ENCODE measurements around the gene UIMC1. TPM values are rescaled to one million over a fixed set of nuclear protein-coding genes. Genes with fewer than 3 reads are reported as not detected.

UIMC1 gene
- total and polyA plus RNA-seq, 2 of the 4 experiments (the other 2 are of a cell fraction) = 19.5 to 27.6 TPM

- H3K36me3 ChIP-seq (ENCODE audit: control insufficient read depth, insufficient read depth, low read length) = peaks cover 17% of the 10 kb centered on the region
Measured at GRCh38 chr5:176948458-176948857, 58.1 kb downstream of the UIMC1 start.

More at GRCh38 chr5:176948458-176948857, 58.1 kb downstream of the UIMC1 start:
- Histone ChIP-seq H3K27ac (ENCODE audit: insufficient read depth, low read length) (no peak overlapping the region), H3K9ac (ENCODE audit: low read depth, low read length) (no peak overlapping the region), H2BK5ac (ENCODE audit: low read depth, low read length, poor library complexity, severe bottlenecking) (no peak overlapping the region), H3K4me3 (ENCODE audit: insufficient read depth, low read depth, low read length) (no peak overlapping the region), H3K4me1 (ENCODE audit: control insufficient read depth, insufficient read depth, low read length) (peaks cover 2% of the 10 kb centered on the region; the same call in 1 of the 2 replicates), H2AFZ (replicated peaks; ENCODE audit: low read length, poor library complexity) (no peak overlapping the region), H3K79me1 (ENCODE audit: low read depth in 1 of 2, low read length in 2 of 2) (peaks cover 9 to 14% of the 10 kb centered on the region in 2 experiments; a peak in 3 of 4 replicates), H4K5ac (ENCODE audit: low read depth, low read length) (no peak overlapping the region), H2AK9ac (replicated peaks; ENCODE audit: low read depth, low read length, poor library complexity) (no peak overlapping the region), H3K14ac (replicated peaks; ENCODE audit: low read depth, low read length) (no peak overlapping the region), H2BK120ac (ENCODE audit: low read depth, low read length) (no peak overlapping the region), H4K20me1 (ENCODE audit: insufficient read depth, low read length) (no peaks in the 10 kb centered on the region; the same call in 1 of the 2 replicates), H3K9me3 (ENCODE audit: control insufficient read depth, insufficient read depth, low read length) (no peaks in the 10 kb centered on the region), H3K4me2 (ENCODE audit: low read depth, low read length) (no peak overlapping the region), H2BK15ac (ENCODE audit: low read depth, low read length) (no peak overlapping the region), H4K8ac (ENCODE audit: low read depth in 2 of 2, low read length in 2 of 2) (no peak overlapping the region), H3K23ac (ENCODE audit: low read depth, low read length) (no peak overlapping the region), H3K4ac (ENCODE audit: low read depth, low read length) (no peak overlapping the region), H2BK20ac (ENCODE audit: low read depth, low read length) (no peak overlapping the region), H2AK5ac (ENCODE audit: low read depth, low read length) (no peak overlapping the region), H3K27me3 (ENCODE audit: control insufficient read depth, insufficient read depth, low read length) (no peaks in the 10 kb centered on the region), H3K9me1 (ENCODE audit: insufficient read depth, low read length) (no peaks in the 10 kb centered on the region), H4K91ac (ENCODE audit: insufficient read depth, low read depth, low read length) (no peak overlapping the region), H3K56ac (ENCODE audit: extremely low read depth, insufficient read depth, low read length) (no peak overlapping the region), H3K18ac (ENCODE audit: low read depth, low read length) (no peak overlapping the region)
- ChIA-PET POLR2A (ENCODE audit: unreplicated experiment) (interaction anchor here (0.6 kb wide), 1 partner anchor 8 kb away, joined by 3 read pairs; no protein-coding TSS in a partner anchor), CTCF (interaction anchor here (0.6 kb wide), 2 partner anchors 20 to 312 kb away, joined by 3 to 5 read pairs; no protein-coding TSS in a partner anchor)
- in situ Hi-C loops (cut with MboI; ENCODE audit: low sequenced_read_pairs) (no loop called here), dilution Hi-C loops (cut with HindIII; ENCODE audit: low sequenced_read_pairs, unreplicated experiment) (no loop called here), intact Hi-C loops (cut with micrococcal nuclease) (no loop called here)
- WGBS, 2 experiments (ENCODE audit: extremely low coverage in 2 of 2, insufficient read length in 1 of 2) = no CpG with 5 or more reads among the region's 1 CpG
- TF ChIP-seq POLR2A (IDR thresholded peaks at IDR 0.05; ENCODE audit: low read depth, low read length) (no peak), CEBPB (IDR thresholded peaks at IDR 0.05; ENCODE audit: low read depth, low read length) (no peak), CTCF (conservative IDR thresholded peaks at IDR 0.05; ENCODE audit: low read depth, low read length) (no peak), MXI1 (IDR thresholded peaks at IDR 0.05; ENCODE audit: borderline replicate concordance, low read depth, low read length) (no peak), NFE2L2 (IDR thresholded peaks at IDR 0.05; ENCODE audit: low read depth, low read length) (no peak), BHLHE40 (IDR thresholded peaks at IDR 0.05; ENCODE audit: low read depth, low read length) (no peak), FOS (IDR thresholded peaks at IDR 0.05; ENCODE audit: low read depth, low read length) (no peak)
- TF ChIP-seq, protein P1, sequence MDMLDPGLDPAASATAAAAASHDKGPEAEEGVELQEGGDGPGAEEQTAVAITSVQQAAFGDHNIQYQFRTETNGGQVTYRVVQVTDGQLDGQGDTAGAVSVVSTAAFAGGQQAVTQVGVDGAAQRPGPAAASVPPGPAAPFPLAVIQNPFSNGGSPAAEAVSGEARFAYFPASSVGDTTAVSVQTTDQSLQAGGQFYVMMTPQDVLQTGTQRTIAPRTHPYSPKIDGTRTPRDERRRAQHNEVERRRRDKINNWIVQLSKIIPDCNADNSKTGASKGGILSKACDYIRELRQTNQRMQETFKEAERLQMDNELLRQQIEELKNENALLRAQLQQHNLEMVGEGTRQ (IDR thresholded peaks at IDR 0.05; ENCODE audit: low read depth, low read length) = no peak
- no peak; the same call in 1 of the 2 replicates for ATAC-seq (ENCODE audit: low read depth)
- BruUV-seq (replicated peaks) = TSS peak; percentile 17
- no peak for DNase-seq

All from IMR-90 (cell line).